Measurements from ENCODE around the gene RUFY1.

- TF ChIP-seq CTCF (IDR thresholded peaks at IDR 0.05) (no peak), POLR2A (IDR thresholded peaks at IDR 0.05) (no peak)
Observed at GRCh38 chr5:179533907-179534306, 16.4 kb upstream of the RUFY1 start.
